Measurements from ENCODE around the gene NDUFV1. TPM values are rescaled to one million over a fixed set of nuclear protein-coding genes. Genes with fewer than 3 reads are reported as not detected.
"Not testable (repeated sequence)": the region's sequence is repeated elsewhere in the genome, so short reads cannot be mapped to it uniquely, and the experiment has no call there.

The NDUFV1 gene
- total and polyA plus RNA-seq, 2 donors (not counting 1 experiment from before 2014, with no cell fraction given) = 238 to 315 TPM

DNA sequence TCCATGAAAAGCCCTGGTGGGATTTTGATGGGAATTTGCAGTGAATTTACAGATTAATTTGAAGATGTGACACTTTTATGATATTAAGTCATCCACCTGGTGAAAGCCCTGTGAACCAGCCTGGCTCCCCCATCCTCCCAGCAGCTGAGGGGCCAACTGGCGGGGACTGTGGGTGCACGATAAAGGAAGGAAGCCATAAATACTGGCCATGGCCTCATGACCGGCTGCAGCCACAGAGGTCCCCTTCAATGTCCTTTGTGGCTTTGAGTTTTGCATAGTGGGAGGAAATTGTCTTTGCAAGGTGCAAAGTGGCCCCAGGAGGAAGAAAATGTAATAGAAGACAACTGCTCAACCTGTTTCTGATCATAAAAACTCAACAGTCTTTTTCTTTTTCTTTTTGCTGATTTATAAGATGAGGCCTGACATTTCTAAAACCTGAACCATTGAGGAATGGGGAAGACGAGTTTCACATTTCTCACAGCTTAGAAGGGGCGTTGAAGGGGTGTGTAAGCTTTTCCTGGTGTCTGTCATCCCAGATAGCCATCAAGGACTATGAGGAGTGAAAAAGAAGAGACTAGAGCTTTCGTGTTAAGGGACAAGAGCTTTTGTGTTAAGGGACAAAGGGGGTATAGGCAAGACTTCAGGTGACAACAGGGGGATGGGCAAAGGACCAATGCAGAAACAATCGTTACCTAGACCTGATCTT lies 6.3 kb upstream of the NDUFV1 start:
- TF ChIP-seq CTCF (IDR thresholded peaks at IDR 0.05) = no peak
- no peak for TF ChIP-seq EZH2 (IDR thresholded peaks at IDR 0.05; ENCODE audit: borderline replicate concordance, insufficient read depth, low read depth, low read length, poor library complexity, severe bottlenecking)
- Mint-ChIP-seq H3K27me3 (peaks cover 21% of the 10 kb centered on the region), H3K4me3 (peak overlapping the region; percentile 42), H3K9me3 (ENCODE audit: insufficient read depth) (no peaks in the 10 kb centered on the region), H3K4me1 (peaks cover 19% of the 10 kb centered on the region), H3K27ac (no peak overlapping the region)
- POLR2A ChIA-PET = no interaction called here
- H3K27me3 ChIP-seq (replicated peaks in 1 of 4; ENCODE audit: control extremely low read depth in 1 of 4, control insufficient read depth in 3 of 4, insufficient read depth in 4 of 4, low read length in 3 of 4) = peaks cover 0 to 19% (median 6%) of the 10 kb centered on the region in 4 experiments
- no peak overlapping the region for H2AFZ ChIP-seq (ENCODE audit: insufficient read depth, low read depth, low read length, poor library complexity, severe bottlenecking)
- peaks cover 0 to 11% (median 3%) of the 10 kb centered on the region in 3 donors for H3K9me3 ChIP-seq (ENCODE audit: control extremely low read depth in 1 of 3, control insufficient read depth in 2 of 3, insufficient read depth in 1 of 3, low read length in 2 of 3)
- WGBS (ENCODE audit: insufficient coverage) = 2% methylated on average over 7 of the region's 7 CpGs
- DNase-seq (peak; percentile 48), ATAC-seq (ENCODE audit: low read depth) (peak; percentile 51)
- CTCF ChIA-PET = interaction anchor here (0.6 to 1.1 kb wide), 2 partner anchors 13 to 26 kb away, joined by 3 to 4 read pairs; no protein-coding TSS in a partner anchor
- peaks cover 18 to 20% of the 10 kb centered on the region in 2 donors for H3K4me1 ChIP-seq (ENCODE audit: control insufficient read depth in 2 of 2, insufficient read depth in 2 of 2, low read length in 2 of 2)
- no peak overlapping the region for H3K27ac ChIP-seq (ENCODE audit: low read length in 2 of 2)
- H3K79me2 ChIP-seq (ENCODE audit: control insufficient read depth, insufficient read depth, low read length) = no peaks in the 10 kb centered on the region
- peak overlapping the region; percentile 48 for H3K4me2 ChIP-seq (replicated peaks; ENCODE audit: low read depth, low read length, poor library complexity, severe bottlenecking)
- no peaks in the 10 kb centered on the region for H3K36me3 ChIP-seq (replicated peaks in 1 of 2; ENCODE audit: control extremely low read depth in 1 of 2, control insufficient read depth in 1 of 2, extremely low read depth in 1 of 2, insufficient read depth in 2 of 2, low read length in 1 of 2)
- intact Hi-C loops (cut with micrococcal nuclease) = no loop called here
- H3K9ac ChIP-seq (ENCODE audit: low read length) = no peak overlapping the region
- no peak overlapping the region for H3K4me3 ChIP-seq (ENCODE audit: control extremely low read depth in 1 of 5, extremely low read depth in 1 of 5, insufficient read depth in 1 of 5, low read depth in 2 of 5, low read length in 4 of 5)
- H4K20me1 ChIP-seq (ENCODE audit: control insufficient read depth, insufficient read depth, low read length, poor library complexity, severe bottlenecking) = no peaks in the 10 kb centered on the region

DNA sequence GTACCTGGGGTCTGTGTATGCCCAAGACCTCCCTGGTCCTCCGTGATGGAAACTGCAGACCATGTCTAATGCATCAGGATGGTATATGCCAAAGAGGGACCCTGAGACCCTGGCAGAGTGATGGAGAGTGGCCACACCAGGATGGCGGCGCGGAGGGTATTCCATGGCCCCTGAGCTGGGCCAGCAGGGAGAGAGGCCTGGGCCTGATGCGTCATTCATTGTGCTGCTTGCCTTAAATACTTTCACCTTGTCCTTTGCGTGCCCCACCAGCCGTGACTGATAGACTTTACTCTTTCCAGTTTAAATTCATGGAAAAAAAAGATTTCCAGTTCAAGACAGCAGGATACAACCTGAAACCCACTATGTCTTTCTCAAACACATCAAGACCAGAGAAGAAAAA lies 5.6 kb upstream of the NDUFV1 start:
- H4K20me1 ChIP-seq (ENCODE audit: control insufficient read depth, insufficient read depth, low read length, poor library complexity, severe bottlenecking) = no peaks in the 10 kb centered on the region
- intact Hi-C loops (cut with micrococcal nuclease) = no loop called here
- 86% methylated on average over 7 of the region's 7 CpGs for WGBS (ENCODE audit: insufficient coverage)
- TF ChIP-seq EZH2 (IDR thresholded peaks at IDR 0.05; ENCODE audit: borderline replicate concordance, insufficient read depth, low read depth, low read length, poor library complexity, severe bottlenecking) = no peak
- no peak for TF ChIP-seq CTCF (IDR thresholded peaks at IDR 0.05)
- H3K4me2 ChIP-seq (replicated peaks; ENCODE audit: low read depth, low read length, poor library complexity, severe bottlenecking) = peak overlapping the region; percentile 48
- no peak overlapping the region for H3K9ac ChIP-seq (ENCODE audit: low read length)
- peaks cover 0 to 23% (median 6%) of the 10 kb centered on the region in 4 experiments for H3K27me3 ChIP-seq (replicated peaks in 1 of 4; ENCODE audit: control extremely low read depth in 1 of 4, control insufficient read depth in 3 of 4, insufficient read depth in 4 of 4, low read length in 3 of 4)
- peak overlapping the region in 1 of 5 experiments; percentile 3 for H3K4me3 ChIP-seq (ENCODE audit: control extremely low read depth in 1 of 5, extremely low read depth in 1 of 5, insufficient read depth in 1 of 5, low read depth in 2 of 5, low read length in 4 of 5)
- no peak overlapping the region for H3K4me3 Mint-ChIP-seq
- peaks cover 0 to 11% (median 3%) of the 10 kb centered on the region in 3 donors for H3K9me3 ChIP-seq (ENCODE audit: control extremely low read depth in 1 of 3, control insufficient read depth in 2 of 3, insufficient read depth in 1 of 3, low read length in 2 of 3)
- peaks cover 21% of the 10 kb centered on the region for H3K27me3 Mint-ChIP-seq
- H3K4me1 Mint-ChIP-seq = peaks cover 22% of the 10 kb centered on the region
- peaks cover 20 to 22% of the 10 kb centered on the region in 2 donors for H3K4me1 ChIP-seq (ENCODE audit: control insufficient read depth in 2 of 2, insufficient read depth in 2 of 2, low read length in 2 of 2)
- no peak overlapping the region for H3K27ac ChIP-seq (ENCODE audit: low read length in 2 of 2)
- H3K27ac Mint-ChIP-seq = no peak overlapping the region
- no peaks in the 10 kb centered on the region for H3K79me2 ChIP-seq (ENCODE audit: control insufficient read depth, insufficient read depth, low read length)
- ChIA-PET POLR2A (no interaction called here), CTCF (interaction anchor here (0.9 to 1.1 kb wide), 3 partner anchors 13 to 27 kb away, joined by 3 to 4 read pairs (median 4); partner anchors contain the start of gene GSTP1)
- ATAC-seq (ENCODE audit: low read depth) (no peak), DNase-seq (no peak)
- no peaks in the 10 kb centered on the region for H3K9me3 Mint-ChIP-seq (ENCODE audit: insufficient read depth)
- H2AFZ ChIP-seq (ENCODE audit: insufficient read depth, low read depth, low read length, poor library complexity, severe bottlenecking) = no peak overlapping the region
- no peaks in the 10 kb centered on the region for H3K36me3 ChIP-seq (replicated peaks in 1 of 2; ENCODE audit: control extremely low read depth in 1 of 2, control insufficient read depth in 1 of 2, extremely low read depth in 1 of 2, insufficient read depth in 2 of 2, low read length in 1 of 2)

- Mint-ChIP-seq H3K27me3 (peaks cover 21% of the 10 kb centered on the region), H3K4me1 (peaks cover 38% of the 10 kb centered on the region)
- POLR2A ChIA-PET; H3K27ac ChIP-seq (ENCODE audit: low read length in 2 of 2); ATAC-seq (ENCODE audit: low read depth); H4K20me1 ChIP-seq (ENCODE audit: control insufficient read depth, insufficient read depth, low read length, poor library complexity, severe bottlenecking); H3K4me3 ChIP-seq (ENCODE audit: control extremely low read depth in 1 of 5, extremely low read depth in 1 of 5, insufficient read depth in 1 of 5, low read depth in 2 of 5, low read length in 4 of 5); H3K4me2 ChIP-seq (replicated peaks; ENCODE audit: low read depth, low read length, poor library complexity, severe bottlenecking); DNase-seq; H3K9ac ChIP-seq (ENCODE audit: low read length); H3K27ac Mint-ChIP-seq; H2AFZ ChIP-seq (ENCODE audit: insufficient read depth, low read depth, low read length, poor library complexity, severe bottlenecking); CTCF ChIA-PET; H3K9me3 ChIP-seq (ENCODE audit: control extremely low read depth in 1 of 3, control insufficient read depth in 2 of 3, insufficient read depth in 1 of 3, low read length in 2 of 3); H3K4me3 Mint-ChIP-seq; H3K9me3 Mint-ChIP-seq (ENCODE audit: insufficient read depth); intact Hi-C loops (cut with micrococcal nuclease): not testable (repeated sequence)
- H3K36me3 ChIP-seq (replicated peaks in 1 of 2; ENCODE audit: control extremely low read depth in 1 of 2, control insufficient read depth in 1 of 2, extremely low read depth in 1 of 2, insufficient read depth in 2 of 2, low read length in 1 of 2) = peaks cover 0 to 11% of the 10 kb centered on the region in 2 experiments
- 69% methylated on average over 2 of the region's 4 CpGs for WGBS (ENCODE audit: insufficient coverage)
- H3K4me1 ChIP-seq (ENCODE audit: control insufficient read depth in 2 of 2, insufficient read depth in 2 of 2, low read length in 2 of 2) = peaks cover 31 to 35% of the 10 kb centered on the region in 2 donors
- H3K79me2 ChIP-seq (ENCODE audit: control insufficient read depth, insufficient read depth, low read length) = peaks cover 22% of the 10 kb centered on the region
- peaks cover 0 to 23% (median 6%) of the 10 kb centered on the region in 4 experiments for H3K27me3 ChIP-seq (replicated peaks in 1 of 4; ENCODE audit: control extremely low read depth in 1 of 4, control insufficient read depth in 3 of 4, insufficient read depth in 4 of 4, low read length in 3 of 4)
These were observed 2.6 kb upstream of the NDUFV1 start for GRCh38 chr11:67604119-67604518.
